ENCODE measurements around the gene WIPI1.
"Not testable (repeated sequence)": the region's sequence is repeated elsewhere in the genome, so short reads cannot be mapped to it uniquely, and the experiment has no call there.

The WIPI1 gene

DNA sequence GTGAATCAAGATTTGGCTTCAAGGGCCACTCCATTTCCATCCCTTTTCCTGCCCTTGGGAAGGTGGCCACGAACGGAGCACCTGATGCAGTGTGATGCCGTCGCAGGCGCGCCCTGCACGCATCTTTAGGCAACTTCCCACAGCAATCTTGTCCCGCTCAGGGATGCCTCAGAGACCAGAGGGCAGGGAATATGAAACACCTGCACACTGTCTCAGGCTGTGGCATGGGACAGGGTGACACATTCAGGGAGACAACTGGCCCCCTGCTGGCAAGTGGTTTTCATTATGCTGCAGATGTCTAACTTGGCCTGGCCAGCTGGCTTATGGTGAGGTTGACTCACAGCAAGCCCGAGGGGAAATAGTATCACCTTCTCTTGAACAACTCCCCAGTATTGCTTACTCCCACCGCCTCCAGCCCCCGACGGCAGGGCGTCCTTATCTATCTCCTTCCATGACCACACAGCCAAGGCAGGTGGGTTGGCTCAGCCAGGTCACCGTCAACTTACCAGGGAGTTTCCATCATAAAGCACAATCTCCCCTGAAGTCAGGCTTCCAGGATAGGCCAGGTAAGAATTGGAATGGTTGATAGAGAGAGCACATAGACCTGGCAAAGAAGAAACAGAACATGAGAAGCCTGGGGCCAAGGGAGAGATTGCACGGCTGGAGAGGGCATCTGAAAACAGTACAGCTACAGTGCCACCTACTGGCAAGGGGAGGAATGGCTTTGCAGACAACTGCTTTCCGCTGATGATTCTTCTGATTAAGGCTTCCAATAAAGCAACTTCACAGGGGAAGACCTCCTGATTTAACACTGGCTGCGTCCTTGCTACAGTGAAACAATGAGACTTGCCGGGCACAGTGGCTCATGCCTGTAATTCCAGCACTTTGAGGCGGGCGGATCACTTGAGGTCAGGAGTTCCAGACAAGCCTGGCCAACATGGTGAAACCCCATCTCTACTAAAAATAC is 21.1 kb downstream of the WIPI1 start:
- peak; percentile 78 for DNase-seq

- DNase-seq, result no peak
These were observed 21.9 kb downstream of the WIPI1 start for GRCh38 chr17:68435361-68435760.

GRCh38 chr17:68433911-68434508 is 23.3 kb downstream of the WIPI1 start:
- DNase-seq, result no peak

DNA sequence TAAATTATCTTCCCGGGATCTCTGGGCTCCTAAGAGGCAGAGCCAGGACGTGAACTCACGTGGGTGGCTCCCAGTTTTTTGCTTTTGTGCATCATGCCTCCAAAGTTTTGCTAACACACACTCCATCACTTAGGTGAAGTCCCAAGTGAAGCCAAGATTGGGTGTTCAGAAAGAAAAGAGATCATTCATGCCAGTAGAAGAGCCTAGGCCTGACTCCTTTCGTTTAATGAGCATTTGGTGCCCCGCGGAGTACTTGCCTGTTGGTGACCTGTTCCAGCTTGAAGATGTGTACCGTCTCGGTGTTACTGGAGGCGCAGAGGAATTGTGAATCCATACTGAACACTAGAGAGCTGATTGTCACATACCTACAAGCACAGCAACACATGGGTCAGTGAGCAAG is 24.1 kb downstream of the WIPI1 start:
- DNase-seq, result no peak

- DNase-seq, result no peak
These were observed 25.0 kb downstream of the WIPI1 start for GRCh38 chr17:68432086-68432864.

GRCh38 chr17:68431661-68432071 is 25.6 kb downstream of the WIPI1 start:
- peak; percentile 2 for DNase-seq

- no peak for DNase-seq
These were observed 26.2 kb downstream of the WIPI1 start for GRCh38 chr17:68431045-68431608.

DNA sequence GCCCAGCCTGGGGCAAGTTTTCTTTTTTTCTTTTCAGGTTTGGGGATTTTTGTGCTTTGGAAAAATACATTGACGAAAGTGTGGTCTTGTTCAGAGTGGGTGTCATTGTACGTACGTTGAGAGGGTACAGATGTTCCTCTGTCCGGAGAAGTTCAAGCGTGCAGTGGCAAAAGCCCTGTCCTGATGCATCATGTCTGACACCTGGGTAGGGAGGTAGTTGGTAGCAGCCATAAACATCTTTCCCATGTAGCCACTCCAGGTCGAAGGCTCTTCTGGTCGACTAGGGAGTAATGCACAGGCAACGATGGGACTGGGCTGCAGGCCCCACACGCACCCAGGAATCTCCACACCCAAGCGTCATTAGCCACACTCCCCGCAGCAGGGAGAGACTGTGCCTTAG is 27.4 kb downstream of the WIPI1 start:
- DNase-seq, result no peak

GRCh38 chr17:68428498-68429172 is 28.7 kb downstream of the WIPI1 start:
- DNase-seq, result no peak

DNA sequence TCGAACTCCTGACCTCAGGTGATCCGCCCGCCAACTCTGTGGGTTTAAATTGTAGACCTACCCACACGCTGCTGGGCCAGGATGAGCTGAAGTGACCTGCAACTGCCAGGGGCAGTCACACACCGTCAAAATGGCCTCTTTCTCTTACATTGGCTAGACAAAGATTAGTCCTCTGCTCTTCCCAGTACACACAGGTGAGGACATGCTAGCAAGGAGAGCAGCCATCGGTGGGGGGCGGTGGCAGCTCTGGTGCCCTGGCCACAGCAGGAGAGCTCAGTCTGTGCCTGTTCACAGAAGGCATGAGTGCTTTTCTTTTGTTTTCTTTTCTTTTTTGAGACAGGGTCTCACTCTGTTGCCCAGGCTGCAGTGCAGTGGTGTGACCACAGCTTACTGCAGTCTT is 29.7 kb downstream of the WIPI1 start:
- no peak for DNase-seq

GRCh38 chr17:68425979-68426378 is 31.3 kb downstream of the WIPI1 start:
- DNase-seq, result no peak

GRCh38 chr17:68424861-68425260 is 32.4 kb downstream of the WIPI1 start:
- DNase-seq, result peak; percentile 15

GRCh38 chr17:68424203-68424602 is 33.1 kb downstream of the WIPI1 start:
- DNase-seq, result no peak

- no peak for DNase-seq
These were observed 34.0 kb downstream of the WIPI1 start for GRCh38 chr17:68423251-68423650.

- no peak for DNase-seq
These were observed 34.5 kb downstream of the WIPI1 start for GRCh38 chr17:68422821-68423220.

DNA sequence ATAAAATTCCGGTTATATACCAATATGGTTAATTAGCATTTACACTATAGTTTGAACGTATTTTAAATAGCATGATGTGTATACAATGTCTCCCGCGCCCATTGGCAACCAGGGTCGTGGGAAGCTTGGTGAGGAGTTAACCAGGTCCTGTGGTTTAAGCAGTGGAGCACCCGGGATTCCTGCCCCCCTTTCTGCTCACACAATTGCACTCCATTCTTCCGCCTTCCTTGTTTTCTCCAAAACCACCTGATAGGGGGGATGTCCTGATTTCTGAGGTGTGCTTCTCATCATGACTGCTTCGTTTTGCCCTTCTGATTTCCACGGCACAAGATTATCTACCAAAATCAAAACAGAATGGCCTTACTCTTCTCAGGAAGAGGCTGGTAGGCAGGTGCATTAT is 35.8 kb downstream of the WIPI1 start:
- DNase-seq, result no peak

DNA sequence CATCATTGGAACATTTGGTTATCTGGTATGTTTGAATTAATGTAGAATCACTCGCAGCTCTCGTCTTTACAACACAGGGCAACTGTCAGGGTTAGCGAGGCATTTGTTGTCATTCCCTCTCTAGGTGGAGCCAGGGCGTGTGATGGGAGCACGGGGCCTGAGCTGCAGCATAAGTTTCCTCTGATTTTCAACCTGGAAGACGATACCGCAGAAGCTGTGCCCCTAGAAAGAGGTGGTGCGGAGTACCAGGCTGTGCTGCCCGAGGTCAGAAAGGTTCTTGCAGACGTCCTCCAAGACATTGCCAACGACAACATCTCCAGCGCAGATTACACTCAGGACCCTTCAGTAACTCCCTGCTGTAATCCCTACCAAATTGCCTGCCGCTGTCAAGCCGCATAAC is 37.2 kb downstream of the WIPI1 start:
- DNase-seq, result no peak

DNA sequence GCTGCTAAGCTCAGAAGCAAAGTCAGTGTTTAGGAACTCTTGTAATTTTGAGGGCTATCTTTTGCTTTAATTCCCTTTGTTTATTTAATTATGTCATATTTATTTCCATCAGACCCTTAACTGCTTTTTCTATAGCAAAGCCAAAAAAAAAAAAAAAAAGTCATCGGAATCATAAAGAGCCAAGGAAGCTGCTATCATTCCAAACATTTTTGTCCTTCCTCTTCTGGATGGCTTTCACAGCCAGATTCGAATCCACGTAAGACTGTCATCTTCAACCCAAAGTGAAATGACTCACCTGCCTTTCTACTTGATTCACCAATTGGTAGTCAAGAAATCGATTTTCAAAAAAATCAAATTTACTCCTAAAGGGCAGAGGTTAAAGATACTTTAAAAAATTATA is 38.4 kb downstream of the WIPI1 start:
- no peak for DNase-seq

DNA sequence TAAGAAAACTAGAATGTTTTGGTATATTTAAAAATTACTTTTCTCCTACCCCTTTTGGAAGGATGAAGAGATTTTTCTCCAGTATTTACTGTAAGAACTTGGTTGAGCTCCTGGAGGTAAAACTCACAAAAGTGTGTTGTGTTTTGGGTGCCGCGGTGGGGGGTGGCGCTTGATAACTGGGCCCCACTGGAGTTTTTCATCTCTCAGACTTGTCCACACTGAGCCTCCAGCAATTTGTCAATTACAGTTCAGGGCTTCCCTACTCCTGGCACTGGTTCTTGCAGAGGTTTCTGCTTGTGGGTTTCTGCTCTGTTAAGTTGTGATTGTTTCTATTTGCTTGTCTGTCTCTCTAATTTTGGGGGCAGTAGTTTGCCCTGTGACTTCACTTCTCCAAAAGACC is 40.0 kb downstream of the WIPI1 start:
- DNase-seq, result no peak

DNA sequence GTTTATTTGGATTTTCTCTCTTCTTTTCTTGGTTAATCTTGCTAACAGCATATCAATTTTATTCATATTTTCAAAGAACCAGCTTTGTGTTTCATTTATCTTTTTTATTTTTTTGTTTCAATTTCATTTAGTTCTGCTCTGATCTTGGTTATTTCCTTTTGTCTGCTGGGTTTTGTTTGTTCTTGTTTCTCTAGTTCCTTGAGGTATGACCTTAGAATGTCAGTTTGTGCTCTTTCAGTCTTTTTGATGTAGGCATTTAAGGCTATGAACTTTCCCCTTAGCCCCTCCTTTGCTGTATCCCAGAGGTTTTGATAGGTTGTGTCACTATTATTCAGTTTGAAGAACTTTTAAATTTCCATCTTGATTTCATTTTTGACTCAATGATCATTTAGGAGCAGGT is 42.4 kb downstream of the WIPI1 start:
- not testable (repeated sequence) for DNase-seq

DNA sequence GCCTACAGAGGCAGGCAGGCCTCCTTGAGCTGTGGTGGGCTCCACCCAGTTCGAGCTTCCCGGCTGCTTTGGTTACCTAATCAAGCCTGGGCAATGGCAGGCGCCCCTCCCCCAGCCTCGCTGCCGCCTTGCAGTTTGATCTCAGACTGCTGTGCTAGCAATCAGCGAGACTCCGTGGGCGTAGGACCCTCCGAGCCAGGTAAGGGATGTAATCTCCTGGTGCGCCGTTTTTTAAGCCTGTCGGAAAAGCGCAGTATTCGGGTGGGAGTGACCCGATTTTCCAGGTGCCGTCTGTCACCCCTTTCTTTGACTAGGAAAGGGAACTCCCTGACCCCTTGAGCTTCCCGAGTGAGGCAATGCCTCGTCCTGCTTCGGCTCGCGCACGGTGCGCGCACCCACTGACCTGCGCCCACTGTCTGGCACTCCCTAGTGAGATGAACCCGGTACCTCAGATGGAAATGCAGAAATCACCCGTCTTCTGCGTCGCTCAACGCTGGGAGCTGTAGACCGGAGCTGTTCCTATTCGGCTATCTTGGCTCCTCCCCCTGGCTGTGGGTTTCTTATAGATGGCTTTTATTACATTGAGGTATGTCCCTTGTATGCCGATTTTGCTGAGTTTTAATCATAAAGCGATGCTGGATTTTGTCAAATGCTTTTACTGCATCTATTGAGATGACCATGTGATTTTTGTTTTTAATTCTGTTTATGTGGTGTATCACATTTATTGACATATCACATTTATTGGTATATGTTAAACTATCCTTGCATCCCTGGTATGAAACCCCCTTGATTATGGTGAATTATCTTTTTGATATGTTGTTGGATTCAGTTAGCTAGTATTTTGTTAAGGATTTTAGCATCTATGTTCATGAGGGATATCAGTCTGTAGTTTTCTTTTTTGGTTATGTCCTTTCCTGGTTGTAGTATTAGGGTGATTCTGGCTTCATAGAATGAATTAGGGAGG is 43.4 kb downstream of the WIPI1 start:
- peak; percentile 8 for DNase-seq

All from NCI-H748 treated with DMSO at 0.1 percent for 48 hours (cell line).